ENCODE measurements around the gene ZNF81.

DNA sequence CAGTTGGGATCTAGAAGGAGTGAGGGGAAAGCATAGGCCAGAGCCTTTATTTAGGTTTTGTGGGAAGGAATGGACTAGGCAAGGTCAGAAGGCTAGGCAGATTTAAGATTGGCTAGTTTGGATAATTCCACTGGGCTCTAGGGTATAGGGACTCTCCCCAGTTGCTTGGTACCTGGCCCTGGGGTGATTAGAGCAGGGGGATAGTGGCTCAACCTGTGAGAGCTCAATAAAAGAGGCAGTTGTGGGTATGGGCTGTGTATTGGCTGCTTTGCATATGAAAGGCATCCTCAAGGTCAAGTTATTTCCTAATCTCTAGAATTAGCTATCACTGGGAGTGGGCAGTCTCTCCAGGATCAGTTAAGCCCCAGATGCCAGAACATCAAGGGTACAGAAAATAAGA lies 61.3 kb downstream of the ZNF81 start:
- TF ChIP-seq, protein P1, sequence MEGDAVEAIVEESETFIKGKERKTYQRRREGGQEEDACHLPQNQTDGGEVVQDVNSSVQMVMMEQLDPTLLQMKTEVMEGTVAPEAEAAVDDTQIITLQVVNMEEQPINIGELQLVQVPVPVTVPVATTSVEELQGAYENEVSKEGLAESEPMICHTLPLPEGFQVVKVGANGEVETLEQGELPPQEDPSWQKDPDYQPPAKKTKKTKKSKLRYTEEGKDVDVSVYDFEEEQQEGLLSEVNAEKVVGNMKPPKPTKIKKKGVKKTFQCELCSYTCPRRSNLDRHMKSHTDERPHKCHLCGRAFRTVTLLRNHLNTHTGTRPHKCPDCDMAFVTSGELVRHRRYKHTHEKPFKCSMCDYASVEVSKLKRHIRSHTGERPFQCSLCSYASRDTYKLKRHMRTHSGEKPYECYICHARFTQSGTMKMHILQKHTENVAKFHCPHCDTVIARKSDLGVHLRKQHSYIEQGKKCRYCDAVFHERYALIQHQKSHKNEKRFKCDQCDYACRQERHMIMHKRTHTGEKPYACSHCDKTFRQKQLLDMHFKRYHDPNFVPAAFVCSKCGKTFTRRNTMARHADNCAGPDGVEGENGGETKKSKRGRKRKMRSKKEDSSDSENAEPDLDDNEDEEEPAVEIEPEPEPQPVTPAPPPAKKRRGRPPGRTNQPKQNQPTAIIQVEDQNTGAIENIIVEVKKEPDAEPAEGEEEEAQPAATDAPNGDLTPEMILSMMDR (IDR thresholded peaks at IDR 0.05), result no peak
- TF ChIP-seq POLR2A (IDR thresholded peaks at IDR 0.05), result no peak
